DND-41 (cell line): ENCODE measurements around the gene DNAJC5.
A peak's percentile ranks its signal among the peaks of the same experiment; 100 is the strongest.
"Not testable (repeated sequence)": the region's sequence is repeated elsewhere in the genome, so short reads cannot be mapped to it uniquely, and the experiment has no call there.

Source experiments
- ATAC-seq: fragments of 200-7000 bp; cut with Tn5 transposase; 3 replicates; pipeline ENCODE4 v1.9.1; 2021; ENCODE audit warnings: low read depth; ENCODE audit not compliant: insufficient read depth
- DNase-seq: peaks from one replicate; pipeline ENCODE4 v3.0.0-alpha.2; 2020
- H2AFZ ChIP-seq: 2 replicates; pipeline ENCODE4 v1.6.0; 2012; ENCODE audit warnings: low read depth, low read length
- H3K27ac ChIP-seq: 2 replicates; pipeline ENCODE4 v1.5.1; 2012; ENCODE audit warnings: low read length, inconsistent platforms
- H3K27me3 ChIP-seq: fragments of 200-600 bp; sonication (generic); 2 replicates; pipeline ENCODE4 v1.6.0; 2012; ENCODE audit warnings: low read length, mild to moderate bottlenecking, inconsistent platforms; ENCODE audit not compliant: insufficient read depth, poor library complexity
- H3K36me3 ChIP-seq: 2 replicates; pipeline ENCODE4 v1.5.1; 2012; ENCODE audit warnings: low read length, inconsistent platforms; ENCODE audit not compliant: insufficient read depth
- H3K4me1 ChIP-seq: 2 replicates; pipeline ENCODE4 v1.5.1; 2012; ENCODE audit warnings: mild to moderate bottlenecking, low read length; ENCODE audit not compliant: insufficient read depth
- H3K4me2 ChIP-seq: 2 replicates; pipeline ENCODE4 v1.6.0; 2012; ENCODE audit warnings: mild to moderate bottlenecking, moderate library complexity, low read length, inconsistent platforms; ENCODE audit not compliant: insufficient read depth
- H3K4me3 ChIP-seq, 2 experiments: fragments of 200-600 bp in 1 of 2; shearing (Covaris generic) in 1 of 2; 2 replicates each; pipeline ENCODE4 v1.5.1; 2012 to 2016; ENCODE audit warnings: inconsistent platforms in 2 of 2, low read length in 2 of 2, mild to moderate bottlenecking in 2 of 2, low read depth in 1 of 2, moderate library complexity in 1 of 2
- H3K79me2 ChIP-seq: 2 replicates; pipeline ENCODE4 v1.6.0; 2012; ENCODE audit warnings: low read length, inconsistent platforms; ENCODE audit not compliant: insufficient read depth
- H3K9ac ChIP-seq: 2 replicates; pipeline ENCODE4 v1.6.0; 2012; ENCODE audit warnings: low read depth, mild to moderate bottlenecking, inconsistent platforms, low read length, moderate library complexity
- H3K9me3 ChIP-seq: 2 replicates; pipeline ENCODE4 v1.5.1; 2012; ENCODE audit warnings: low read length, moderate library complexity, mild to moderate bottlenecking, inconsistent platforms; ENCODE audit not compliant: insufficient read depth, severe bottlenecking
- H4K20me1 ChIP-seq: 2 replicates; pipeline ENCODE4 v1.6.0; 2012; ENCODE audit warnings: low read length; ENCODE audit not compliant: insufficient read depth
- CTCF ChIP-seq: IDR thresholded peaks from 2 replicates; pipeline ENCODE4 v1.5.1; 2012; ENCODE audit warnings: borderline replicate concordance, low read length, moderate library complexity, mild to moderate bottlenecking; ENCODE audit not compliant: poor library complexity, severe bottlenecking; ENCODE audit errors: extremely low read depth
- EZH2 ChIP-seq: IDR thresholded peaks from 3 replicates; pipeline ENCODE4 v1.6.1; 2012; ENCODE audit warnings: borderline replicate concordance, low read depth, mild to moderate bottlenecking, moderate library complexity, low read length, inconsistent platforms; ENCODE audit not compliant: severe bottlenecking

Gene DNAJC5

GRCh38 chr20:63924241-63924640 is 29.3 kb downstream of the DNAJC5 start:
- peaks cover 63% of the 10 kb centered on the region for H4K20me1 ChIP-seq

GRCh38 chr20:63926298-63926697 is 31.4 kb downstream of the DNAJC5 start:
- Histone ChIP-seq H2AFZ (no peak overlapping the region), H3K4me3 (no peak overlapping the region), H3K9ac (no peak overlapping the region), H3K4me2 (no peak overlapping the region), H3K79me2 (peaks cover 63% of the 10 kb centered on the region), H3K36me3 (peaks cover 59% of the 10 kb centered on the region), H4K20me1 (peaks cover 60% of the 10 kb centered on the region), H3K9me3 (no peaks in the 10 kb centered on the region), H3K4me1 (no peaks in the 10 kb centered on the region; the same call in 1 of the 2 replicates), H3K27me3 (no peaks in the 10 kb centered on the region), H3K27ac (no peak overlapping the region)
- no peak for TF ChIP-seq CTCF
- TF ChIP-seq EZH2, result no peak
- no peak for DNase-seq
- no peak for ATAC-seq

More at GRCh38 chr20:63924241-63924640, 29.3 kb downstream of the DNAJC5 start:
- TF ChIP-seq EZH2, result no peak
- TF ChIP-seq CTCF, result no peak
- Histone ChIP-seq H2AFZ (no peak overlapping the region), H3K4me1 (no peaks in the 10 kb centered on the region; the same call in 1 of the 2 replicates), H3K27ac (no peak overlapping the region), H3K9me3 (no peaks in the 10 kb centered on the region), H3K36me3 (peaks cover 51% of the 10 kb centered on the region), H3K79me2 (peaks cover 76% of the 10 kb centered on the region), H3K4me2 (no peak overlapping the region), H3K9ac (no peak overlapping the region), H3K4me3 (no peak overlapping the region), H3K27me3 (no peaks in the 10 kb centered on the region)
- no peak for DNase-seq
- peak; percentile 72 for ATAC-seq

- Histone ChIP-seq H3K4me1 (no peaks in the 10 kb centered on the region), H3K79me2 (peaks cover 46% of the 10 kb centered on the region), H3K4me2 (no peak overlapping the region), H3K27ac (no peak overlapping the region), H3K36me3 (peaks cover 76% of the 10 kb centered on the region), H3K27me3 (no peaks in the 10 kb centered on the region), H3K4me3 (no peak overlapping the region), H3K9ac (no peak overlapping the region), H3K9me3 (no peaks in the 10 kb centered on the region), H4K20me1 (peaks cover 70% of the 10 kb centered on the region), H2AFZ (no peak overlapping the region)
- ATAC-seq (no peak), DNase-seq (no peak)
- TF ChIP-seq EZH2 (no peak), CTCF (no peak)
Observed at GRCh38 chr20:63929071-63929470, 34.1 kb downstream of the DNAJC5 start.

GRCh38 chr20:63929473-63929883 is 34.6 kb downstream of the DNAJC5 start:
- ATAC-seq, H3K4me2 ChIP-seq, H3K9me3 ChIP-seq, H3K27me3 ChIP-seq, H3K27ac ChIP-seq, H3K9ac ChIP-seq, H3K4me3 ChIP-seq, H2AFZ ChIP-seq, DNase-seq, H3K4me1 ChIP-seq: not testable (repeated sequence)
- Histone ChIP-seq H4K20me1 (peaks cover 70% of the 10 kb centered on the region), H3K36me3 (peaks cover 80% of the 10 kb centered on the region), H3K79me2 (peaks cover 42% of the 10 kb centered on the region)
